Measurements from ENCODE around the gene LMF1.

The LMF1 gene

GRCh38 chr16:881219-882097 lies 89.3 kb downstream of the LMF1 start:
- no peak for DNase-seq (ENCODE audit: low spot score)

- DNase-seq (ENCODE audit: low spot score): no peak
Observed at GRCh38 chr16:880471-881171, 90.2 kb downstream of the LMF1 start.

GRCh38 chr16:879986-880385 lies 90.8 kb downstream of the LMF1 start:
- no peak for DNase-seq (ENCODE audit: low spot score)

GRCh38 chr16:879461-879861 lies 91.3 kb downstream of the LMF1 start:
- no peak for DNase-seq (ENCODE audit: low spot score)

- no peak for DNase-seq (ENCODE audit: low spot score)
Observed at GRCh38 chr16:878886-879285, 91.9 kb downstream of the LMF1 start.

- DNase-seq (ENCODE audit: low spot score): no peak
Observed at GRCh38 chr16:878072-878784, 92.6 kb downstream of the LMF1 start.

GRCh38 chr16:877242-878071 lies 93.3 kb downstream of the LMF1 start:
- no peak for DNase-seq (ENCODE audit: low spot score)

GRCh38 chr16:876523-877241 lies 94.1 kb downstream of the LMF1 start:
- DNase-seq (ENCODE audit: low spot score): no peak

GRCh38 chr16:876041-876335 lies 94.8 kb downstream of the LMF1 start:
- no peak for DNase-seq (ENCODE audit: low spot score)

GRCh38 chr16:875182-876040 lies 95.4 kb downstream of the LMF1 start:
- no peak for DNase-seq (ENCODE audit: low spot score)

GRCh38 chr16:874366-875181 lies 96.2 kb downstream of the LMF1 start:
- no peak for DNase-seq (ENCODE audit: low spot score)

GRCh38 chr16:873889-874288 lies 96.9 kb downstream of the LMF1 start:
- DNase-seq (ENCODE audit: low spot score): no peak

GRCh38 chr16:873243-873661 lies 97.5 kb downstream of the LMF1 start:
- no peak for DNase-seq (ENCODE audit: low spot score)

GRCh38 chr16:872436-873242 lies 98.1 kb downstream of the LMF1 start:
- DNase-seq (ENCODE audit: low spot score): no peak

GRCh38 chr16:871562-872345 lies 99.0 kb downstream of the LMF1 start:
- no peak for DNase-seq (ENCODE audit: low spot score)

- no peak for DNase-seq (ENCODE audit: low spot score)
Observed at GRCh38 chr16:870856-871561, 99.8 kb downstream of the LMF1 start.
